ENCODE results near the gene ASB2.

DNA sequence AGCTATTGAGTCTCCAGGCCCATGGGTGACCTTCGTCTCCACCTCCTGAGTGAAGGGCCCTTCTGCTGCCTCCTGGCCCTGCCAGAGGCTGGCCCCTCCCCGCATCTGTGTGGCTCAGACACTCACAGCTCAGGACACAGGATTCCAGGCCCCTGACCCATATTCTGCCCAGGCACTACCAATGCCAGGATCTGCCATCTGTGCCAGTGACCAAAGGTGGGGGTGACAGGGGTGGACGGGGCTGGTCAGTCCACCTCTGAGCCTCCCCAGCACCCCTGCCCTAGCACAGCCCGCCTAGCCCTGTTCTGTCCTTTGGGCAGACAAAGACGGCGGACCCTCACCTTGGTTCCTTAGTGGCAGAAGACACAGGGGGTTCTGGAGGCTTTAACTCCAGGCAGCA, 2.8 kb downstream of the ASB2 start:
- TF ChIP-seq, protein P1, sequence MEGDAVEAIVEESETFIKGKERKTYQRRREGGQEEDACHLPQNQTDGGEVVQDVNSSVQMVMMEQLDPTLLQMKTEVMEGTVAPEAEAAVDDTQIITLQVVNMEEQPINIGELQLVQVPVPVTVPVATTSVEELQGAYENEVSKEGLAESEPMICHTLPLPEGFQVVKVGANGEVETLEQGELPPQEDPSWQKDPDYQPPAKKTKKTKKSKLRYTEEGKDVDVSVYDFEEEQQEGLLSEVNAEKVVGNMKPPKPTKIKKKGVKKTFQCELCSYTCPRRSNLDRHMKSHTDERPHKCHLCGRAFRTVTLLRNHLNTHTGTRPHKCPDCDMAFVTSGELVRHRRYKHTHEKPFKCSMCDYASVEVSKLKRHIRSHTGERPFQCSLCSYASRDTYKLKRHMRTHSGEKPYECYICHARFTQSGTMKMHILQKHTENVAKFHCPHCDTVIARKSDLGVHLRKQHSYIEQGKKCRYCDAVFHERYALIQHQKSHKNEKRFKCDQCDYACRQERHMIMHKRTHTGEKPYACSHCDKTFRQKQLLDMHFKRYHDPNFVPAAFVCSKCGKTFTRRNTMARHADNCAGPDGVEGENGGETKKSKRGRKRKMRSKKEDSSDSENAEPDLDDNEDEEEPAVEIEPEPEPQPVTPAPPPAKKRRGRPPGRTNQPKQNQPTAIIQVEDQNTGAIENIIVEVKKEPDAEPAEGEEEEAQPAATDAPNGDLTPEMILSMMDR (IDR thresholded peaks at IDR 0.05; ENCODE audit: poor library complexity, severe bottlenecking): no peak
- TF ChIP-seq EZH2 (IDR thresholded peaks at IDR 0.05; ENCODE audit: borderline replicate concordance, insufficient read depth, low read length, poor library complexity, severe bottlenecking) (no peak), EP300 (conservative IDR thresholded peaks at IDR 0.05; ENCODE audit: poor library complexity, severe bottlenecking) (no peak), POLR2AphosphoS5 (IDR thresholded peaks at IDR 0.05) (no peak), TAF1 (IDR thresholded peaks at IDR 0.05; ENCODE audit: low read depth) (no peak), RAD21 (conservative IDR thresholded peaks at IDR 0.05) (no peak)
- TF ChIP-seq, protein P2, sequence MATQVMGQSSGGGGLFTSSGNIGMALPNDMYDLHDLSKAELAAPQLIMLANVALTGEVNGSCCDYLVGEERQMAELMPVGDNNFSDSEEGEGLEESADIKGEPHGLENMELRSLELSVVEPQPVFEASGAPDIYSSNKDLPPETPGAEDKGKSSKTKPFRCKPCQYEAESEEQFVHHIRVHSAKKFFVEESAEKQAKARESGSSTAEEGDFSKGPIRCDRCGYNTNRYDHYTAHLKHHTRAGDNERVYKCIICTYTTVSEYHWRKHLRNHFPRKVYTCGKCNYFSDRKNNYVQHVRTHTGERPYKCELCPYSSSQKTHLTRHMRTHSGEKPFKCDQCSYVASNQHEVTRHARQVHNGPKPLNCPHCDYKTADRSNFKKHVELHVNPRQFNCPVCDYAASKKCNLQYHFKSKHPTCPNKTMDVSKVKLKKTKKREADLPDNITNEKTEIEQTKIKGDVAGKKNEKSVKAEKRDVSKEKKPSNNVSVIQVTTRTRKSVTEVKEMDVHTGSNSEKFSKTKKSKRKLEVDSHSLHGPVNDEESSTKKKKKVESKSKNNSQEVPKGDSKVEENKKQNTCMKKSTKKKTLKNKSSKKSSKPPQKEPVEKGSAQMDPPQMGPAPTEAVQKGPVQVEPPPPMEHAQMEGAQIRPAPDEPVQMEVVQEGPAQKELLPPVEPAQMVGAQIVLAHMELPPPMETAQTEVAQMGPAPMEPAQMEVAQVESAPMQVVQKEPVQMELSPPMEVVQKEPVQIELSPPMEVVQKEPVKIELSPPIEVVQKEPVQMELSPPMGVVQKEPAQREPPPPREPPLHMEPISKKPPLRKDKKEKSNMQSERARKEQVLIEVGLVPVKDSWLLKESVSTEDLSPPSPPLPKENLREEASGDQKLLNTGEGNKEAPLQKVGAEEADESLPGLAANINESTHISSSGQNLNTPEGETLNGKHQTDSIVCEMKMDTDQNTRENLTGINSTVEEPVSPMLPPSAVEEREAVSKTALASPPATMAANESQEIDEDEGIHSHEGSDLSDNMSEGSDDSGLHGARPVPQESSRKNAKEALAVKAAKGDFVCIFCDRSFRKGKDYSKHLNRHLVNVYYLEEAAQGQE (IDR thresholded peaks at IDR 0.05; ENCODE audit: borderline replicate concordance): no peak
